Urinary bladder (tissue), 4 donors: ENCODE results near the gene RGCC. TPM values are rescaled to one million over a fixed set of nuclear protein-coding genes. Genes with fewer than 3 reads are reported as not detected.
"Not testable (repeated sequence)": the region's sequence is repeated elsewhere in the genome, so short reads cannot be mapped to it uniquely, and the experiment has no call there.

Source experiments
- DNase-seq: peaks from one replicate; pipeline ENCODE4 v3.0.0-alpha.2; 2015; ENCODE audit errors: extremely low spot score
- H3K27ac ChIP-seq: one replicate; pipeline ENCODE4 v1.5.1; 2013; ENCODE audit warnings: low read depth, mild to moderate bottlenecking, moderate library complexity
- H3K36me3 ChIP-seq: one replicate; pipeline ENCODE4 v1.6.1; 2013; ENCODE audit warnings: mild to moderate bottlenecking, moderate library complexity; ENCODE audit not compliant: insufficient read depth
- H3K4me1 ChIP-seq: one replicate; pipeline ENCODE4 v1.6.1; 2013; ENCODE audit warnings: mild to moderate bottlenecking, moderate library complexity; ENCODE audit not compliant: insufficient read depth
- H3K4me3 ChIP-seq: one replicate; pipeline ENCODE4 v1.5.1; 2013; ENCODE audit warnings: low read depth, low read length
- WGBS: extraction: QIAGEN DNeasy Blood & Tissue Kit; methylation state at CpG from one replicate; pipeline ENCODE4 v1.1.7; 2013; 5-methylcytosine and 5-hydroxymethylcytosine counted together
- polyA plus RNA-seq: library from polyadenylated mRNA; stranded (reverse); fragments of 200-250 nt; gene quantifications from one replicate; pipeline ENCODE4 v1.2.3, GENCODE V29; 2013
- total RNA-seq: library from RNA; depleted of rRNA; stranded (reverse); fragments of >200 nt; gene quantifications from one replicate; pipeline ENCODE4 v1.2.3, GENCODE V29; 2014
- donor health status: healthy with polysubstance abuse.
- donor health status: healthy.

The RGCC gene
- total and polyA plus RNA-seq, 2 donors, result 21.1 to 50.2 TPM

DNA sequence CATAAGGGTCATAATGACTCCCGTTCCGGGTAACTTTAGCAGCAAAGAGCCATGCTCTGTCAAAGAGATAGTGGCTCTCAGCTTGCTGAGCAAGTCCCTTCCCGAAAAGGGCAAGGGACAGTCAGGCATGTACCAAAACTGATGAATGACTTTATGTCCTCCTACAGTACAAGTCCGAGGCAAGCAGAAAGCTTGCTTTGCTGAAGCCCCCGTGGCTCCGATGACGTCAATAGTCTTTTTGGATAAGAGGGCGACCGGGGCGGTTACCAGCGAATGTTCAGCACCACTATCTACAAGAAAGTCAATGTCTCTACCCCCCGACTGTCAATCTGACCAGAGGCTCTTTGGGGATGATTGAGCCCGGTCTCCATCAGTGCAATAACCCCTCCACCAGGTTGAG, 34.1 kb upstream of the RGCC start:
- DNase-seq, H3K36me3 ChIP-seq, H3K4me3 ChIP-seq, H3K27ac ChIP-seq, H3K4me1 ChIP-seq: not testable (repeated sequence)
- 81% methylated on average over 13 of the region's 13 CpGs for WGBS

DNA sequence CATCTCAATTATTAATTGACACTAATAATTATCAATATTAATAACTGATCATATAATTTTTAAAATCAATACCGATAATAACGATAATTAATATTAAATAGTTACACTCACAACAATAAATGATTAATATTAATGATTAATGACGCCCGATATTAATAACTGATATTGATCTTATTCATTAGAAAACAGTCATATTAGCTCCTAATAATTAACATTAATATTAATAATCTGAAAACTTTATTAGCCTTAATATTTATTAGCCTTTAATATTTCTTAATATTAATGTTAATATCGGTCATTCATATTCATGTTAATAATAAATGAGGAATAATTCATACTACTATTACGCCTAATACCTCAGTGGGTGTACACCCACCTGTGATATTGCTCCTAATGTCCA, 32.7 kb upstream of the RGCC start:
- not testable (repeated sequence) for H3K27ac ChIP-seq, H3K36me3 ChIP-seq, H3K4me3 ChIP-seq, H3K4me1 ChIP-seq, DNase-seq
- WGBS, result 96% methylated on average over 6 of the region's 6 CpGs

GRCh38 chr13:41426047-41426446, 31.3 kb upstream of the RGCC start:
- WGBS, result 75% methylated on average over 22 of the region's 22 CpGs

DNA sequence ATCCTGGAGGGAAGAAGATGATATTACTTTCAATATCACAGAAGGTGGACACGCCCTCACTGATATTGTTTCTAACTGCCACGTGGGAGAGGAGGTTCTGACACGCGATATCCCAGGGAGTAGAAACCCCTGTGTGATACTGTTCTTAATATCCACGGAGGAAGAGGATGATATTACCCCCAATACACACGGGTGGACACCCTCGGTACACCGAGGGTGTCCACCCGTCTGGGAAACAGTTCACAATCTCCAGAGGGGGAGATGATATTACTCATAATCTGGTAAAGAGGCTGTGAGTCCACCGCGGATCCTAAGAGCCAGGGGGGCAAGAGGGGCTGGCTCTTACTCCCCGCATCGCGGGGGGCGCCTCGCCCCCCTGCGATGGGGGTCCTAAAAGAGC, 29.7 kb upstream of the RGCC start:
- no peaks in the 10 kb centered on the region for H3K4me1 ChIP-seq
- 27% methylated on average over 17 of the region's 17 CpGs for WGBS
- H3K36me3 ChIP-seq, result no peaks in the 10 kb centered on the region
- H3K27ac ChIP-seq, result no peak overlapping the region
- H3K4me3 ChIP-seq, result no peak overlapping the region
- no peak for DNase-seq

More at GRCh38 chr13:41426047-41426446, 31.3 kb upstream of the RGCC start:
- no peak overlapping the region for H3K27ac ChIP-seq
- no peaks in the 10 kb centered on the region for H3K36me3 ChIP-seq
- no peak overlapping the region for H3K4me3 ChIP-seq
- DNase-seq, result no peak
- no peaks in the 10 kb centered on the region for H3K4me1 ChIP-seq

DNA sequence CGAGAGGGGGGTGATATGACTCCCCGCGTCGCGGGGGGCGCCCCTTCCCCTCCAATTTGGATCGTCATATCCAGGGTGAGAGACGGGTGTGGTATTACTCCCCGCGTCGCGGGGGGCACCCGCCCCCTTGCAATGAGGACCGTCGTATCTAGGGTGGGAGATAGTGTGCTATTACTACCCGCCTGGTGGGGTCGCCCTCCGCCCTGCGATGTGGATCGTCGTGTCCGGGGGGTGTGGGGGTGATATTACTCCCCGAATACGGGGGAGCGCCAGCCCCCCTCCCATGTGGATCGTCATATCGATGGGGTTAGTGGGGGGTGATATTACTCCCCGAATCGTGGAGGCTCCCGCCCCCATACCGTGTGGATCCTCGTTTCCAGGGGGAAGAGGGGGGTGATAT, 29.2 kb upstream of the RGCC start:
- DNase-seq, result no peak
- Histone ChIP-seq H3K36me3 (no peaks in the 10 kb centered on the region), H3K4me1 (no peaks in the 10 kb centered on the region), H3K27ac (no peak overlapping the region), H3K4me3 (no peak overlapping the region)
- WGBS, result 5% methylated on average over 32 of the region's 32 CpGs

DNA sequence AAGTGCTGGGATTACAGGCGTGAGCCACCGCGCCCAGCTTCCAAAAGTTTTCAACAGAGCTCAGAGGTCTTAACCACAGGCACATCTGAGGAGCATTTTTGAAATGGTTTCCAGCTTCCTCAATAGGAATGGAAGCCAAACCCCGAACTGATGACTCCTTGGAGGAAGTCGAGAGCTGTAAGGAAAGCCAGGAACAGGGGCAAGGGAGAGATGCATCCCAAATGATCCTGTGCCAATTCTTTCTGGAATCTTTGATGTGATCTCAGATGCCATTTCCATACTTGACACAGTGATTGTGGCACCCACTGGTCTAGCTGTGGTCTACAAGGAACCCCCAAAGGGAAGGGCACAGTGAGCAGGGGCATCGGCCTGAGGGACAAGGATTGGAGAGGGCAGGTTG, 23.3 kb upstream of the RGCC start:
- H3K4me3 ChIP-seq, H3K4me1 ChIP-seq, H3K27ac ChIP-seq, DNase-seq, H3K36me3 ChIP-seq: not testable (repeated sequence)
- 83% methylated on average over 6 of the region's 6 CpGs for WGBS

- Histone ChIP-seq H3K4me1 (no peaks in the 10 kb centered on the region), H3K36me3 (no peaks in the 10 kb centered on the region), H3K4me3 (no peak overlapping the region), H3K27ac (no peak overlapping the region)
- WGBS, result 82% methylated on average over 6 of the region's 6 CpGs
- no peak for DNase-seq
Observed at GRCh38 chr13:41434831-41435520, 22.4 kb upstream of the RGCC start.

DNA sequence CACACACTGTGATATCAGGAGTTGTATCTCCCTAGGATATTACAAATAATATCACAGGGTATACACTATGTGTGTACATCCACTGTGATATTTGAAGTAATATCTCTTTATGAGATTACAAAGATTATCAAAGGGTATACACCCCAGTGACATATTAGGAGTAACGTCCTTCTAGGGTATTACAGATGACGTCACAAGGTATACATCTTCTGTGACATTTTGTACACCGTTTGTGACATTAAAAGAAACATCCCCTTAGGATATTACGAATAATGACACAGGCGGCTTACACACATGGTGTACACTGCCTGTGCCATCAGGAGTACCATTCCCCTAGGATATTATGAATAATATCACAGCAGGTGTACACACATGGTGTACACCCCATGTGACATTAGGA, 13.4 kb upstream of the RGCC start:
- DNase-seq, result no peak
- Histone ChIP-seq H3K4me3 (no peak overlapping the region), H3K27ac (no peak overlapping the region), H3K36me3 (no peaks in the 10 kb centered on the region), H3K4me1 (no peaks in the 10 kb centered on the region)
- 89% methylated on average over 5 of the region's 5 CpGs for WGBS

DNA sequence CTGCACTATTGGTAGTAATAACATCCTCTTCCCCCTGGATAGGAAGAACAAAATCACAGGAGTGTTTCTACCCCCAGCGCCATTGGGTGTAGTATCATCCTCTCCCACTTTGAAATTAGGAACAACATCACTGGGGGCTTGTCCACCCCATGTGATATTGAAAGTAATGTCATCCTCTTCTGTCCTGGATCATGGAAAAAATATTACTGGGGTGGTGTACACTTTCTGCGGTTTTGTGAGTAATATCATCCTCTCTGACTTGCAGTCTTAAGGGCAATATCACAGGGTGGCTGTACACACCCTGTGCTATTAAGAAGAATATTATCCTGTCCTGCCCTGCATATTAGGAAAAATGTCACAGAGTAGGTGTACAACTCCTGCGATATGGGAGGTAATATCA, 4.9 kb upstream of the RGCC start:
- H3K4me3 ChIP-seq, result no peak overlapping the region
- 87% methylated on average over 3 of the region's 3 CpGs for WGBS
- no peaks in the 10 kb centered on the region for H3K4me1 ChIP-seq
- no peaks in the 10 kb centered on the region for H3K36me3 ChIP-seq
- no peak overlapping the region for H3K27ac ChIP-seq
- no peak for DNase-seq

DNA sequence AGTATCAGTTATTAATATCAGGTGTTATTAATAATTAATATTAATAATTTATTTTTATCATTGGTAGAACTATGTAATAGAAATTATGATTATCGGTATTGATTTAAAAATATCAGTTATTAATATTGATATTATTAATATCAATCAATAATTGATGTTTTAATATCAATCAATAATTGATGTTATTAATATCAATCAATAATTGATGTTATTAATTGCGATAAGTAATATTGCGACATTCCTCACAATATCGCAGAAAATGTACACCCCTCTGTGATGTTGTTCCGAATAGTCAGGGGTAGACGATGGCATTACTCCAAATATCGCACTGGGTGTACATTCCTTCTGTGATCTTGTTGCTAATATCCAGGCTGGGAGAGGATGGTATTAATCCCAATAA, 3.7 kb upstream of the RGCC start:
- Histone ChIP-seq H3K27ac (no peak overlapping the region), H3K36me3 (no peaks in the 10 kb centered on the region), H3K4me1 (no peaks in the 10 kb centered on the region), H3K4me3 (no peak overlapping the region)
- no peak for DNase-seq
- WGBS, result 93% methylated on average over 7 of the region's 7 CpGs

DNA sequence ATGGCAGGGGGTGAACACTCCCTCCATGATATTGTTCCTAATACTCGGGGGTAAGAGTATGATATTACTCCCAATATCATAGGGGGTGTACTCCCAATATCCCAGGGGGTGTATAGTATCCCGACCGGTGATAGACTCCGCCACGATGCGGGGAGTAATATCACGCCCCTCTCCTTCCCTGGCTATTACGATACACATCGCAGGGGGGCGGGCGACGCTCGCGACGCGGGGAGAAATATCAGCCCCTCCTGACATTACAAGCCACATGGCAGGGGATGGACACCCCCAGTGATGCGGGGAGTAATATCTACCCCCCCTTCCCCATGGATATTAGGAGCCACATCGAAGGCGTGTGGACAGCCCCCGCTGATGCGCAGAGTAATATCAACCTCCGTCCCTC, 3.2 kb upstream of the RGCC start:
- Histone ChIP-seq H3K36me3 (no peaks in the 10 kb centered on the region), H3K4me1 (no peaks in the 10 kb centered on the region), H3K27ac (no peak overlapping the region), H3K4me3 (no peak overlapping the region)
- WGBS, result 93% methylated on average over 22 of the region's 22 CpGs
- DNase-seq, result no peak

DNA sequence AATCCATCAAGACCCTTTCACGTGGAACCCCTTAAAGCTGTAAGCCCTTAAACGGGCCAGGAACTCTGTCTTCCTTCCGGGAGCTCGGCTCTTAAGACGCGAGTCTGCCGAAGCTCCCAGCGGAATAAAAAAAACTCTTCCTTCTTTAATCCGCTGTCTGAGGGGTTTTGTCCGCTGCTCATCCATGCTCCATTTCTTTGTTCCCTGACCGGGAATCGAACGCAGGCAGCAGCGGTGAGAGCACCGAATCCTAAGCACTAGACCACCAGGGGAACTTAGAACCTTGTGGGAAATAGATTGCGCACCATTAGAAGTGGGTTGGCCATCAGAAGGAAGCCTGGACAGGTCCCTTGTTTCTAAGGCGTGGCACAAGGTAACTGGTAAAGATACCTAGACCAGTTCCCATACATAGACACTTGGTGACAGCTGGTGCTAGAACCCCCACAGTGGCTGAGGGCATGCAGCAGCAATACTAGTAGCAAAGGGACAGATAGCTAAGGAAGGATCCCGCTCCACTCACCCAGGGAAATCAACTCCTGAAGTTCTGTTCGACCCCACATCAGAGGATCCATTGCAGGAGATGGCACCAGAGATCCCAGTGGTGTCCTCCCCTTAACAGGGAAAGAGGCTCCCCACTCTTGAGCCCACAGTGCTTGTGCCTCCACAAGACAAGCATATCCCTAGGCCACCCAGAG, 1.5 kb upstream of the RGCC start:
- H3K36me3 ChIP-seq, result no peaks in the 10 kb centered on the region
- no peak overlapping the region for H3K4me3 ChIP-seq

GRCh38 chr13:41457589-41458186, 338 bp downstream of the RGCC start:
- Histone ChIP-seq H3K4me1 (no peaks in the 10 kb centered on the region), H3K36me3 (no peaks in the 10 kb centered on the region), H3K27ac (peak overlapping the region; percentile 64), H3K4me3 (peak overlapping the region; percentile 71)
- no peak for DNase-seq
- under 1% methylated on average over 56 of the region's 56 CpGs for WGBS

More for the DNA sequence above, 1.5 kb upstream of the RGCC start:
- no peak for DNase-seq
- 48% methylated on average over 19 of the region's 19 CpGs for WGBS
- Histone ChIP-seq H3K4me1 (no peaks in the 10 kb centered on the region), H3K27ac (no peak overlapping the region)

- peak overlapping the region; percentile 71 for H3K4me3 ChIP-seq
Observed at GRCh38 chr13:41458187-41458760, 924 bp downstream of the RGCC start.

More at GRCh38 chr13:41458187-41458760, 924 bp downstream of the RGCC start:
- no peaks in the 10 kb centered on the region for H3K4me1 ChIP-seq
- no peak overlapping the region for H3K27ac ChIP-seq
- no peaks in the 10 kb centered on the region for H3K36me3 ChIP-seq
- no peak for DNase-seq
- WGBS, result 4% methylated on average over 50 of the region's 50 CpGs
